Measurements from ENCODE around the gene BRIP1.
"Not testable (repeated sequence)": the region's sequence is repeated elsewhere in the genome, so short reads cannot be mapped to it uniquely, and the experiment has no call there.

The BRIP1 gene

DNA sequence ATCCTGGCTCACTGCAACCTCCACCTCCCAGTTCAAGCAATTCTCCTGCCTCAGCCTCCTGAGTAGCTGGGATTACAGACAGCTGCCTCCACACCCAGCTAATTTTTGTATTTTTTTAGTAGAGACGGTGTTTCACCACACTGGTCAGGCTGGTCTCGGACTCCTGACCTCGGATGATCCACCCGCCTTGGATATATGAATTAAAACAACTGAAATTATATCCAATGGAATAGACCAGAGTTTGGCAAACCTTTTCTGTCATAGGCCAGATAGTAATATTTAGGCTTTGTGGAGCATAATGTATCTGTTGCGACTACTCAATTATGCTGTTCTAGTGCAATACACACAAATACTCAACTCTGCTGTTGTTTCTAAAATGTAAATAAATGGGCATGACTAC is 178.5 kb downstream of the BRIP1 start:
- Histone ChIP-seq H3K36me3 (ENCODE audit: control insufficient read depth, insufficient read depth, low read length) (no peaks in the 10 kb centered on the region), H3K4me3 (replicated peaks; ENCODE audit: low read depth, low read length) (no peak overlapping the region), H3K27me3 (replicated peaks; ENCODE audit: control insufficient read depth, insufficient read depth, low read length) (no peaks in the 10 kb centered on the region)
- TF ChIP-seq, protein P1, sequence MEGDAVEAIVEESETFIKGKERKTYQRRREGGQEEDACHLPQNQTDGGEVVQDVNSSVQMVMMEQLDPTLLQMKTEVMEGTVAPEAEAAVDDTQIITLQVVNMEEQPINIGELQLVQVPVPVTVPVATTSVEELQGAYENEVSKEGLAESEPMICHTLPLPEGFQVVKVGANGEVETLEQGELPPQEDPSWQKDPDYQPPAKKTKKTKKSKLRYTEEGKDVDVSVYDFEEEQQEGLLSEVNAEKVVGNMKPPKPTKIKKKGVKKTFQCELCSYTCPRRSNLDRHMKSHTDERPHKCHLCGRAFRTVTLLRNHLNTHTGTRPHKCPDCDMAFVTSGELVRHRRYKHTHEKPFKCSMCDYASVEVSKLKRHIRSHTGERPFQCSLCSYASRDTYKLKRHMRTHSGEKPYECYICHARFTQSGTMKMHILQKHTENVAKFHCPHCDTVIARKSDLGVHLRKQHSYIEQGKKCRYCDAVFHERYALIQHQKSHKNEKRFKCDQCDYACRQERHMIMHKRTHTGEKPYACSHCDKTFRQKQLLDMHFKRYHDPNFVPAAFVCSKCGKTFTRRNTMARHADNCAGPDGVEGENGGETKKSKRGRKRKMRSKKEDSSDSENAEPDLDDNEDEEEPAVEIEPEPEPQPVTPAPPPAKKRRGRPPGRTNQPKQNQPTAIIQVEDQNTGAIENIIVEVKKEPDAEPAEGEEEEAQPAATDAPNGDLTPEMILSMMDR (IDR thresholded peaks at IDR 0.05; ENCODE audit: insufficient read depth, low read length, poor library complexity, severe bottlenecking): no peak
- no peak for DNase-seq (ENCODE audit: extremely low read depth, insufficient read length)

DNA sequence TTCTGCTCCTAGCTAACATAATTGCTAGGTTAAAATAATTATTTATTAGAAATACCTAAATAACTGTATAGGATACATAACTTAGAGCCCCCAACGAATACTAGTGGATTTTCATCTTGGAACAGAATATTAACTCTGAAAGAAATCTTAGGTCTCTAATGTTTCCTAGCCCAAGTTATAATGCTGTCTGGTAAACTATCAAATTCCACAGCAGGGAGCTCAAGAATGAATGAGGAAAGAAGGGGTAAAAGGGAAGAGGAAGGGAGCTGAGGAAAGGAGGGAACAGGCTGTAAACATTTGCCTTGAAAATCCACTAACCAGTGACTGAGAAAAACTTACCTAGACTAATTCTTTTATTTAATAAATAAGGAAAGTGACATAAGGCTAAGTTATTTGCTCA is 179.2 kb downstream of the BRIP1 start:
- H3K4me3 ChIP-seq (replicated peaks; ENCODE audit: low read depth, low read length): no peak overlapping the region
- H3K36me3 ChIP-seq (ENCODE audit: control insufficient read depth, insufficient read depth, low read length): no peaks in the 10 kb centered on the region
- TF ChIP-seq, protein P1 (IDR thresholded peaks at IDR 0.05; ENCODE audit: insufficient read depth, low read length, poor library complexity, severe bottlenecking): no peak
- H3K27me3 ChIP-seq (replicated peaks; ENCODE audit: control insufficient read depth, insufficient read depth, low read length): no peaks in the 10 kb centered on the region
- no peak for DNase-seq (ENCODE audit: extremely low read depth, insufficient read length)

DNA sequence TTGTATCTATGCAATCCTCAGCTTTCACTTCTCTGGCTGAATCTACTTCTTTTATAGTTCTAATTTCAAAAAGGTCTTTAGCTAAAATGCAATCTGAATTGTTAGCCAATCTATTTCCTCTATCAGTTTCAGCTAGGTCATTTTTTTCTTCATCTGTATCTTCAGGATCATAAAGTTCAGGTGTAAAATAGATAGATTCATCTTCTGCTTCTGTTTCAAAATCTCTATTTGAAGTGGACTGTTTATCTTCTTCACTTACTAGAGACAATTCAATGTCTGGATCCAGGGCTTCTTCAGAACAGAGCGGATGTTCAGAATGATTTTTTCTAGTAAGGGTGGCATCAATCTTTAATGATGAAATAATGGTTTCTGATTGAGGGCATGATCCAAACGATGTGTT is 179.9 kb downstream of the BRIP1 start:
- Histone ChIP-seq H3K4me3 (replicated peaks; ENCODE audit: low read depth, low read length) (no peak overlapping the region), H3K36me3 (ENCODE audit: control insufficient read depth, insufficient read depth, low read length) (no peaks in the 10 kb centered on the region), H3K27me3 (replicated peaks; ENCODE audit: control insufficient read depth, insufficient read depth, low read length) (no peaks in the 10 kb centered on the region)
- TF ChIP-seq, protein P1 (IDR thresholded peaks at IDR 0.05; ENCODE audit: insufficient read depth, low read length, poor library complexity, severe bottlenecking): no peak
- DNase-seq (ENCODE audit: extremely low read depth, insufficient read length): no peak

DNA sequence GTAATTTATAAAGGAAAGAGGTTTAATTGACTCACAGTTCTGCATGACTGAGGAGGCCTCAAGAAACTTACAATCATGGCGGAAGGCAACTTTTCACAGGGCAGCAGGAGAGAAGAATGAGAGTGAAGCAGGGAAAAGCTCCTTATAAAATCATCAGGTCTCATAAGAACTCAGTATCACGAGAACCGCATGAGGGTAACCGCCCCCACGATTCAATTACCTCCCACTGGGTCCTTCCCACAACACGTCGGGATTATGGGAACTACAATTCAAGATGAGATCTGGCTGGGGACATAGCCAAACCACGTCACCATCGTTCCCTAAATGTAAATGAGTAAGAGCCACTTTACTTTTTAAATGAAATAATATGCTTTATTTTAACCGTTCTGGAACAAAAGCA is 182.4 kb downstream of the BRIP1 start:
- H3K36me3 ChIP-seq (ENCODE audit: control insufficient read depth, insufficient read depth, low read length): no peaks in the 10 kb centered on the region
- TF ChIP-seq, protein P1 (IDR thresholded peaks at IDR 0.05; ENCODE audit: insufficient read depth, low read length, poor library complexity, severe bottlenecking): no peak
- DNase-seq (ENCODE audit: extremely low read depth, insufficient read length): no peak
- no peaks in the 10 kb centered on the region for H3K27me3 ChIP-seq (replicated peaks; ENCODE audit: control insufficient read depth, insufficient read depth, low read length)
- no peak overlapping the region for H3K4me3 ChIP-seq (replicated peaks; ENCODE audit: low read depth, low read length)

DNA sequence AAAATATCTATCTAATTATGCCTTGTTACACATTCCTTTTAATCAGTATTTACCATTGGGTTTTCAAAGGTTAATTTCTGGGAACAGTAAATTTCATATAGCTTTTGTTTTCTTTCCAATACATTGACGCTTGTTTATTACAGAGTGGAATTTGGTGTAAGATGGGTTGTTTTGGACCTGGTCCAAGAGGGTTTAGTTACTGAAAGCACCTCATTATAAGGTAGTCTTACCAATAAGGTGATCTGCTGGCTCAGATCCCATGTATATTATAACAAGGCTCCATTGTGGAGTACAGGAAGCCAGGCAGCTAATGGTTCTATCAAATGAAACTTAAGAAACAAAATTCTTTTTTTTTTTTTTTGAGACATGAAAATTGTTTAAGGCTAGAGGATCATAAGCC is 185.0 kb downstream of the BRIP1 start:
- TF ChIP-seq, protein P1 (IDR thresholded peaks at IDR 0.05; ENCODE audit: insufficient read depth, low read length, poor library complexity, severe bottlenecking): no peak
- Histone ChIP-seq H3K4me3 (replicated peaks; ENCODE audit: low read depth, low read length) (no peak overlapping the region), H3K27me3 (replicated peaks; ENCODE audit: control insufficient read depth, insufficient read depth, low read length) (no peaks in the 10 kb centered on the region), H3K36me3 (ENCODE audit: control insufficient read depth, insufficient read depth, low read length) (no peaks in the 10 kb centered on the region)
- DNase-seq (ENCODE audit: extremely low read depth, insufficient read length): no peak

DNA sequence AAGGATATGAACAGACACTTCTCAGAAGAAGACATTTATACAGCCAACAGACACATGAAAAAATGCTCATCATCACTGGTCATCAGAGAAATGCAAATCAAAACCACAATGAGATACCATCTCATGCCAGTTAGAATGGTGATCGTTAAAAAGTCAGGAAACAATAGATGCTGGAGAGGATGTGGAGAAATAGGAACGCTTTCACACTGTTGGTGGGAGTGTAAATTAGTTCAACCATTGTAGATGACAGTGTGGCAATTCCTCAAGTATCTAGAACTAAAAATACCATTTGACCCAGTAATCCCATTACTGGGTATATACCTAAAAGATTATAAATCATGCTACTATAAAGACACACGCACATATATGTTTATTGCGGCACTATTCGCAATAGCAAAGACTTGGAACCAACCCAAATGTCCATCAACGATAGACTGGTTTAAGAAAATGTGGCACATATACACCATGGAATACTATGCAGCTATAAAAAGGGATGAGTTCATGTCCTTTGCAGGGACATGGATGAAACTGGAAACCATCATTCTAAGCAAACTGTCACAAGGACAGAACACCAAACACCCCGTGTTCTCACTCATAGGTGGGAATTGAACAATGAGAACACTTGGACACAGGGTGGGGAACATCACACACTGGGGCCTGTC is 186.0 kb downstream of the BRIP1 start:
- not testable (repeated sequence) for H3K4me3 ChIP-seq (replicated peaks; ENCODE audit: low read depth, low read length); H3K36me3 ChIP-seq (ENCODE audit: control insufficient read depth, insufficient read depth, low read length); DNase-seq (ENCODE audit: extremely low read depth, insufficient read length); H3K27me3 ChIP-seq (replicated peaks; ENCODE audit: control insufficient read depth, insufficient read depth, low read length)

DNA sequence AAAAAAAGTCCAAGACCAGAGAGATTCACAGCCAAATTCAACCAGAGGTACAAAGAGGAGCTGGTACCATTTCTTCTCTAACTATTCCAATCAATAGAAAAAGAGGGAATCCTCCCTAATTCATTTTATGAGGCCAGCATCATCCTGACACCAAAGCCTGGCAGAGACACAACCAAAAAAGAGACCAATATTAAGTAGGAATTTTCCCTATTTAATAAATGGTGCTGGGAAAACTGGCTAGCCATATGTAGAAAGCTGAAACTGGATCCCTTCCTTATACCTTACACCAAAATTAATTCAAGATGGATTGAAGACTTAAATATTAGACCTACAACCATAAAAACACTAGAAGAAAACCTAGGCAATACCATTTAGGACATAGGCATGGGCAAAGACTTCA is 186.8 kb downstream of the BRIP1 start:
- not testable (repeated sequence) for H3K4me3 ChIP-seq (replicated peaks; ENCODE audit: low read depth, low read length); H3K36me3 ChIP-seq (ENCODE audit: control insufficient read depth, insufficient read depth, low read length); DNase-seq (ENCODE audit: extremely low read depth, insufficient read length); H3K27me3 ChIP-seq (replicated peaks; ENCODE audit: control insufficient read depth, insufficient read depth, low read length)

DNA sequence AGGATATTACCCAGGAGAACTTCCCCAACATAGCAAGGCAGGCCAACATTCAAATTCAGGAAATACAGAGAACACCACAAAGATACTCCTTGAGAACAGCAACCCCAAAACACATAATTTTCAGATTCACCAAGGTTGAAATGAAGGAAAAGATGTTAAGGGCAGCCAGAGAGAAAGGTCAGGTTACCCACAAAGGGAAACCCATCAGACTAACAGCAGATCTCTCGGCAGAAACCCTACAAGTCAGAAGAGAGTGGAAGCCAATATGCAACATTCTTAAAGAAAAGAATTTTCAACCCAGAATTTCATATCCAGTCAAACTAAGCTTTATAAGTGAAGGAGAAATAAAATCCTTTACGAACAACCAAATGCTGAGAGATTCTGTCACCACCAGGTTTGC is 188.7 kb downstream of the BRIP1 start:
- not testable (repeated sequence) for H3K4me3 ChIP-seq (replicated peaks; ENCODE audit: low read depth, low read length); H3K36me3 ChIP-seq (ENCODE audit: control insufficient read depth, insufficient read depth, low read length); DNase-seq (ENCODE audit: extremely low read depth, insufficient read length); H3K27me3 ChIP-seq (replicated peaks; ENCODE audit: control insufficient read depth, insufficient read depth, low read length)

DNA sequence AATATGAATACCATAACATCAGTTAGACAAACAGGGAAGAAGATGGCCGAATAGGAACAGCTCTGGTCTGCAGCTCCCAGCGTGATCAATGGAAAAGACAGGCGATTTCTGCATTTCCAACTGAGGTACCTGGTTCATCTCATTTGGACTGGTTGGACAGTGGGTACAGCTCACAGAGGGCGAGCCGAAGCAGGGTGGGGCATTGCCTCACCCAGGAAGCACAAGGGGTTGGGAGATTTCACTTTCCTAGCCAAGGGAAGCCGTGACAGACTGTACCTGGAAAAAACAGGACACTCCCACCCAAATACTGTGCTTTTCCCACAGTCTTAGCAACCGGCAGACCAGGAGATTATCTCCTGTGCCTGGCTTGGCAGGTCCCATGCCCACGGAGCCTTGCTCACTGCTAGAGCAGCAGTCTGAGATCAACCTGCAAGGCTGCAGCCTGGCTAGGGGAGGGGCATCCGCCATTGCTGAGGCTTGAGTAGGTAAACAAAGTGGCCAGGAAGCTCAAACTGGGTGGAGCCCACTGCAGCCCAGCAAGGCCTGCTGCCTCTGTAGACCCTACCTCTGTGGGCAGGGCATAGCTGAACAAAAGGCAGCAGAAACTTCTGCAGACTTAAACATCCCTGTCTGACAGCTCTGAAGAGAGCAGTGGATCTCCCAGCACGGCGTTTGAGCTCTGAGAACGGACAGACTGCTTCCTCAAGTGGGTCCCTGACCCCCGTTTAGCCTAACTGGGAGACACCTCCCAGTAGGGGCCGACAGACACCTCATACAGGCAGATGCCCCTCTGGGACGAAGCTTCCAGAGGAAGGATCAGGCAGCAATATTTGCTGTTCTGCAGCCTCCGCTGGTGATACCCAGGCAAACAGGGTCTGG is 190.1 kb downstream of the BRIP1 start:
- not testable (repeated sequence) for H3K27me3 ChIP-seq (replicated peaks; ENCODE audit: control insufficient read depth, insufficient read depth, low read length); H3K4me3 ChIP-seq (replicated peaks; ENCODE audit: low read depth, low read length); DNase-seq (ENCODE audit: extremely low read depth, insufficient read length); H3K36me3 ChIP-seq (ENCODE audit: control insufficient read depth, insufficient read depth, low read length)

Data from GM06990 (cell line).